Measurements from ENCODE around the gene TNFRSF17.
A peak's percentile ranks its signal among the peaks of the same experiment; 100 is the strongest.

TNFRSF17 gene

DNA sequence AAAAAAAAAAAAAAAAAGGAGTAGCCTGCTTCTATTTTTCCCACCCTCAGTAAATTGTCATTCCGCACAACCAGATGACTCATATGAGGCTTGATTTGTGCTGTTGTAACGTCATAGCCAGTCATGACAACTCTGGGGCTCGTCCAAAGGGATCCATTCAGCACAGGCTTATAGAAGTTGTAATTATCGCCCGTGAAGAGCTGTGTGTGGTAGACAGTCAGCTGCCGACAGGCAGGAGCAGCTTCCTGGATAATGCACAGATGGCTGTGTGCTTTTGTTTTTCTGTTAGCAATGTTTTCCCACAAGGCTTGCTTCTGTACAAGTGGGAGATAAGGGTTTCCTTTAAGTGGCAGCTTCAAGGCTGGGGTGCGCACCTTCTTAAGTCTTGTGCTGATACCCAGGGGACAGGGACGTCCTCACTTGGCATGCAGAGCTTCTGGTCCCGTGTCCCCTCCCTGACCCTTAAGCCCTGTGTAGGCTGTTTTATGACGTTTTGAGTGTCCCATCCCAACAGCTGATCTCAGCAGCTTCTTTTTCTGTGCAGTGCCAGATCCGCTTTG lies 37.5 kb downstream of the TNFRSF17 start:
- no peak for DNase-seq (ENCODE audit: low read depth)

DNA sequence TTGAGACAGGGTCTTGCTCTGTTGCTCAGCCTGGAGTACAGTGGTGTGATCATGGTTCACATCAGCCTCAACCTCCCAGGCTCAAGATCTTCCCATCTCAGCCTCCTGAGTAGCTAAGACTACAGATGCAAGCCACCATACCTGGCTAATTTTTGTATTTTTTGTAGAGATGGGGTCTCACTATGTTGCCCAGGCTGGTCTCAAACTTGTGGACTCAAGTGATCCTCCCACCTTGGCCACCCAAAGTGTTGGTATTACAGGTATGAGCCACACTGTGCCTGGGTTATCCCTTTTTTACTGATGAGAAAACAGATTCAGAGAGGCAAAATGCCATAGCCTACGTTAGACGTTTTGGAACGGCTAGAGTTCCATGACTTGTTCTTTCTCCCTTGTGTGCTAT lies 41.6 kb downstream of the TNFRSF17 start:
- DNase-seq (ENCODE audit: low read depth): no peak

DNA sequence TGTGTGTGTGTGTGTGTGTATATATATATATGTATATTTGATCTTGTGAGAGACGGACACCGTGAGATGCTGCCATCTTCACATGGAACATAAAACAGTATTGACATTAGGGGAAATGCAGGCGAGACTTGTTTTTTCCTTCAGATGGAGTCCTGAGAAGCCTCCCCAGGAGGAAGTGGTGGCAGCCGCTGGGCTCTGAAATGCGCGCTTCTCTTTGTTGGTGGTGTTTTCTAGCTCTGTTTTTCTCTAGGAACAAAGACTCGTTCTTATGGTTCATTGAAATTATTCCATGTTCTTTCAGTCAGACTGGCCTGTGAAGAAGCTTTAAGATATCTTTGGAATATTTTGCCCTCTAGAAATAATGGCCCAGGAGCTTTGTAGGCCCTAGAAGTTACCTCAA lies 44.5 kb downstream of the TNFRSF17 start:
- DNase-seq (ENCODE audit: low read depth): no peak

DNA sequence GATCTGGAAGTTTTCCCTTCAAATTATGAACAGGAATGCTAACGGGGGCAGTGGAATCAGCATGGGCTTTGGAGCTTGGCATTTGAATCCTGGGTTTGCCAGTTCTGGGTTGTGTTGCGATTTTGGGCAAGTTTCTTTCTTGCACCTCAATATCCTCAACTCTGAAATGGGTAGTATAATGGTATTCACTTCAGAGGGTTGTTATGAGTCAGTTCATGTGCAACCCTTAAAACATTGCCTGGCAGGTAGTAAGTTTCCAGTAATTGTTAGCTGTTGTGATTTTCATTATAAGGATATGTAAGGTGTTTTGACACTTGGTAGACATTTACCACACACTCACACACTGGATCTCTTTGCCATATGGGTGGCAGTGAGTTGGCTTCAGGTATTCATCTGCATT lies 44.9 kb downstream of the TNFRSF17 start:
- DNase-seq (ENCODE audit: low read depth): no peak

DNA sequence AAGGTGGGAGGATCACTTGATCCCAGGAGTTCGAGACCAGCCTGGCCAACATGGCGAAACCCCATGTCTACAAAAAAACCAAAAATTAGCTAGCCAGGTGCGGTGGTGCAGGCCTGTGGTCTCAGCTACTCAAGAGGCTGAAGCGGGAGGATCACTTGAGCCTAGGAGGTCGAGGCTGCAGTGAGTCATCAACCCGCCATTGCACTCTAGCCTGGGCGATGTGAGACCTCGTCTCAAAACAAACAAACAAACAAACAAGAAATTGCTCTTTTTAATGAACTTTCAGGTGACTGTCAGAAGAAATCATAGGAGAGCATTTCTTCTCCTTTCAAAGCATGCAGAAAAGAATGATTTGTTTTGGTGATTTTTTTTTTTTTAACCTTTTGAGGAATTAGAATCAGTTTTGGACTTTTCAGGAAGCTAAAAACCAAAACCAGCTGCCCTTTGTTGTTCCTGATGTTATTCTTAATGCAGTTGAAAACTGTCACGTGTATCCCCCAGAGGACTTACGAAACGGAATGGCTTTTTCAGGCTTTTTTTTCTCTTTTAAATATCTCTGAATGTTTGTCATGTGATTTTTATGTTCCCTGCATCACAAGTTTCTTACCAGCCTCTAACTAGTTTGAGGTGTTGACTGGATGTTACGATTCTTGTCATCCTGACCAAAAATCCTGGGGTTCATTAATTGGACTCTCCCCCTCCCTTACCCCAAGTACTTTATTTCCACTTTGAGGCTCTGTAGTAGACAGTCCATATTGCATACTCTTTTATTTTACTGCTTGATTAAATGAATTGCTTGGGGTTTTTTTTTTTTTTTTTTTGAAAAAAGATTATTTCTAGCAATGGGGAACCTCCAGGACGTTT lies 45.6 kb downstream of the TNFRSF17 start:
- DNase-seq (ENCODE audit: low read depth): no peak

DNA sequence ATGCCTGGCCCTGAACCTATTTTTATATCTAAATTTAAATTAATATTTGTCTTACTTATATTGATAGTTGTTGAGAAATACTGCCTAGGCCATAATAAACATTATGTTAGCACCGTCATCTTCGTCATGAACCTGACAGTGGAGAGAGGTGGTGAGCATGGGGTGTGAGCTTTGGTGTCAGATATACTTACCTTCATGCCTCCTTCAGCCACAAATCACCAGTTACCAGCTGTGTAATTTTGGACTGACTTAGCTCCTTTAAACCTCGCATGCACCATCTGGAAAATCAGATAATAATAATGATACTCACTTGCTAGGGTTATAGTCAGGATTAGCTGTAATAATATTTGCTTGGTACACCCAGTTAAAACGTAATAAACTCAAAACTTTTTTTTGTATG lies 46.6 kb downstream of the TNFRSF17 start:
- no peak for DNase-seq (ENCODE audit: low read depth)

DNA sequence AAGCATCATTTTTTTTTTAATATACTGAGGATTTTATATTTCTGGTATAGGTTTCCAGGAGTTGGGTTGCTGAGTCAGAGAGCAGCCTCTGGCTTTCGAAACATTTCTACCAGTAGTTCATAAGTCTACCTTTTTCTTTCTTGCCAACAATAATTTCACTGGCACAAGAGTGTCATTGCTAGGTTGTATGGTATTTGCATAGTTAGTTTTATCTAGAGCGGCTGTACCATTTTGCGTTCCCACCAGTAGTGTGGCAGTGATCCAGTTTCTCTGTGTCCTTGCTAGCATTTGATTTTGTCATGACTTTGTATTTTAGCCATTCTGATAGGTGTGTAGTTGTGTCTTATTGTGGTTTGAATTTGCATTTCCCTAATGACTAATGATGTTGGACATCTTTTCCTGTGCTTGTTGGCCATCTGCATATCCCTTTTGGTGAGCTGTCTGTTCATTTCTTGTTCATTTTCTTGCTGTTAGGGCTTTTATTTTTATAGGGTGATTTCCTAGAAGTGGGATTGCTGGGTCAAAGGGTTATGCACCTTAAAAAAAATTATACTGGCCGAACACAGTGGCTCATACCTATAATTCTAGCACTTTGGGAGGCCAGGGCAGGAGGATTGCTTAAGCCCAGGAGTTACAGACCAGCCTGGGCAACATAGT lies 51.4 kb downstream of the TNFRSF17 start:
- peak; percentile 8 for DNase-seq (ENCODE audit: low read depth)

DNA sequence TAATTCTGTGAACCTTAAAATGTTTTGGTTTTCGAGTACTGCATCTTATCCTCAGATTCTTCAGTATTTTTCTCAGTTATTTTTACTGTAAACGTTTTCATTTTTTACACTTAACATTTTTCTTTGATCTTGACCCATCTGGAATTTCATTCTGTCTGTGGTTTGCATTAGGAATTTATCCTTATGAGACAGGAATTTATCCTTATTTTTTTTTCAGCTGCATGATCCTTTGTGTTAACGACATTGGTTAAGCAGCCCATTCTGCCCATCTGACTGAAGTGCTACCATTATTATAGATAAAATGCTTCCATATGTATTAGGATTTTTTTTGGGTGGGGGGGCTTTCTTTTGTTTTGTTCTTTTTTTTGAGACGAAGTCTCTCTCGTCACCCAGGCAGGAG lies 52.5 kb downstream of the TNFRSF17 start:
- DNase-seq (ENCODE audit: low read depth): peak; percentile 39
